Measurements from ENCODE around the gene NOS3. TPM values are rescaled to one million over a fixed set of nuclear protein-coding genes. Genes with fewer than 3 reads are reported as not detected.

The NOS3 gene
- total RNA-seq, 1 donor from 2014 or later: 1.9 TPM

DNA sequence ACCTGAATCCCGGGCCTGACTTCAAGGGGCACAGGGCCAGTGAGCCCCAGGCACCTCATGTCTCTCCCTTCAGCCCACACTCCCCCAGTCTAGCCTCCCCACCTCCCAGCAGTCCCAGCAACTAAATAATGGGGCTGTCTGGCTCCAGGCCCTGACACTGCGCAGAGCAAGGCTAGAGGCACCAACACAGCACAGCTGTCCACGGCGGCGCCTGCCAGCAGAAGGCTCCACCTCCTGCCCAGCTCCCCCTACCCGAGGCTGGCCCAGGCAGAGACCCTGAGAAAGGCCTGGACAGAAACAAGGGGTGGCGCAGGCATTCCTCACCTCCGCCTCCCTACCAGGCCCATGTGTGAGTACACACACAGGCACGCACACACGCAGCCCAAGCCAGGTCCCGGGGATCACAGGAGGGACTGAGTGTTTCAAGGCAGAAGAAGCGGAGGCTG, 18.8 kb upstream of the NOS3 start:
- no peak overlapping the region for H3K4me3 ChIP-seq (ENCODE audit: low read depth, low read length)
- DNase-seq (ENCODE audit: low read depth): no peak
- TF ChIP-seq, protein P1, sequence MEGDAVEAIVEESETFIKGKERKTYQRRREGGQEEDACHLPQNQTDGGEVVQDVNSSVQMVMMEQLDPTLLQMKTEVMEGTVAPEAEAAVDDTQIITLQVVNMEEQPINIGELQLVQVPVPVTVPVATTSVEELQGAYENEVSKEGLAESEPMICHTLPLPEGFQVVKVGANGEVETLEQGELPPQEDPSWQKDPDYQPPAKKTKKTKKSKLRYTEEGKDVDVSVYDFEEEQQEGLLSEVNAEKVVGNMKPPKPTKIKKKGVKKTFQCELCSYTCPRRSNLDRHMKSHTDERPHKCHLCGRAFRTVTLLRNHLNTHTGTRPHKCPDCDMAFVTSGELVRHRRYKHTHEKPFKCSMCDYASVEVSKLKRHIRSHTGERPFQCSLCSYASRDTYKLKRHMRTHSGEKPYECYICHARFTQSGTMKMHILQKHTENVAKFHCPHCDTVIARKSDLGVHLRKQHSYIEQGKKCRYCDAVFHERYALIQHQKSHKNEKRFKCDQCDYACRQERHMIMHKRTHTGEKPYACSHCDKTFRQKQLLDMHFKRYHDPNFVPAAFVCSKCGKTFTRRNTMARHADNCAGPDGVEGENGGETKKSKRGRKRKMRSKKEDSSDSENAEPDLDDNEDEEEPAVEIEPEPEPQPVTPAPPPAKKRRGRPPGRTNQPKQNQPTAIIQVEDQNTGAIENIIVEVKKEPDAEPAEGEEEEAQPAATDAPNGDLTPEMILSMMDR (conservative IDR thresholded peaks at IDR 0.05; ENCODE audit: low read depth, low read length): no peak

DNA sequence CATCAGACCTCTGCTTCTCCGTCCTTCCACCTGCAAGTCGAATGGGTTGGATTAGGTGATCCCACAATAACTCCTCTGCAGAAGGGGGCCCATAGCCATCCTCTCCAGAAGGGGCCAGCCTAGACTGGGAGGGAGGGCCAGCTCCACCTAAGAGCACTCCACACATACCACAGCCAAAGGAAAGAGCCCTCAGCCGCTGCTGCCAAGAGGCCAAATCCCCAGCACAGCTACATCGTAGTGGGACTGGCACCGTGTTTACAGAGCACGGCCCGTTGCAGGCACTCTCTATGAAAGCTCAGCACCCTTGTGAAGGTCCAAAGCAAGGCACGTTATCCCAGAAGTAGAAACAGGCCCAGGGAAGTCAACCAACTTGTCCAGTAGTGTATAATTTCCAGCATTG, 18.1 kb upstream of the NOS3 start:
- DNase-seq (ENCODE audit: low read depth): no peak
- TF ChIP-seq, protein P1 (conservative IDR thresholded peaks at IDR 0.05; ENCODE audit: low read depth, low read length): no peak
- H3K4me3 ChIP-seq (ENCODE audit: low read depth, low read length): no peak overlapping the region

DNA sequence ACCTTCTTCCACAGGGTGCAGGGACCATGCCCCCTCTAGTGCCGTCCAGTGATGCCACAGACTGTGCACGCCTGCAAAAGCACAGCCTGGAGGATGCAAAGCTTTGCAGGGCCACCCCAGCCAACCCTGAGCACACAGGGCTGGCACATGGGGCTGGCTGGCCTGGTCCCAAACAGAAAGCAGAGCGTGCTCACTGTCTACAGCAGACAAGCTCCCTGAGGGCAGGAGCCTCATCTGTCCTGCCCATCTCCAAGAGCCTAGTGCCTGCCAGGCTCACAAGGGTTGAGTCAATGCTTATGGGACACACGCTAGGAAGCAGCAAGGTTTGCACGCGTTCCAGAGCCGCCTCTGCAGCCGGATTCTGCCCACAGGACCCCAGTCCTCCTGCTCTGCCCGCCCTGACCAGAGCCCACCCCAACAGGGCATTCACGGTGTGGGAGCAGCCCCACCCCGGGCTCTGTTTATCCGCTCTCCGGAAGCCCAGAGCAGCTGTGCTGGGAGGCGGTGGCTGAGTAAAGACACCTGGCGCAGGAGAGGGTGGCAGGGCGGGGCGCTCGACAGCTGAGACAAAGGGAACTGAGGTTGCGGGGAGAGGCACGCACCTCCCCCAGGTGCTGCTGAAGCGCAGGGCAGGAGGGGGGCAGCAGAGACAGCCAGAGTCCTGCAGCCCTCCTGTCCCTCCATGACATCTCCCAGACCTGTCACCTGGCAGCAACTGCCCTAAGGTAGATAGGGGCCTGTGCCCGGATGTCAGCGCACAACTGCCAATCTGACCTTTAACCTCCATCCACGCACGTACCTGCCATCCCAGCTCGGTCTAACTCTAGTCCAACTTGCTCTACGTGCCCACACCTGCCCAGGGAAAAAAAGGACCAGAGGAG, 17.0 kb upstream of the NOS3 start:
- H3K4me3 ChIP-seq (ENCODE audit: low read depth, low read length): no peak overlapping the region
- DNase-seq (ENCODE audit: low read depth): no peak
- TF ChIP-seq, protein P1 (conservative IDR thresholded peaks at IDR 0.05; ENCODE audit: low read depth, low read length): no peak

DNA sequence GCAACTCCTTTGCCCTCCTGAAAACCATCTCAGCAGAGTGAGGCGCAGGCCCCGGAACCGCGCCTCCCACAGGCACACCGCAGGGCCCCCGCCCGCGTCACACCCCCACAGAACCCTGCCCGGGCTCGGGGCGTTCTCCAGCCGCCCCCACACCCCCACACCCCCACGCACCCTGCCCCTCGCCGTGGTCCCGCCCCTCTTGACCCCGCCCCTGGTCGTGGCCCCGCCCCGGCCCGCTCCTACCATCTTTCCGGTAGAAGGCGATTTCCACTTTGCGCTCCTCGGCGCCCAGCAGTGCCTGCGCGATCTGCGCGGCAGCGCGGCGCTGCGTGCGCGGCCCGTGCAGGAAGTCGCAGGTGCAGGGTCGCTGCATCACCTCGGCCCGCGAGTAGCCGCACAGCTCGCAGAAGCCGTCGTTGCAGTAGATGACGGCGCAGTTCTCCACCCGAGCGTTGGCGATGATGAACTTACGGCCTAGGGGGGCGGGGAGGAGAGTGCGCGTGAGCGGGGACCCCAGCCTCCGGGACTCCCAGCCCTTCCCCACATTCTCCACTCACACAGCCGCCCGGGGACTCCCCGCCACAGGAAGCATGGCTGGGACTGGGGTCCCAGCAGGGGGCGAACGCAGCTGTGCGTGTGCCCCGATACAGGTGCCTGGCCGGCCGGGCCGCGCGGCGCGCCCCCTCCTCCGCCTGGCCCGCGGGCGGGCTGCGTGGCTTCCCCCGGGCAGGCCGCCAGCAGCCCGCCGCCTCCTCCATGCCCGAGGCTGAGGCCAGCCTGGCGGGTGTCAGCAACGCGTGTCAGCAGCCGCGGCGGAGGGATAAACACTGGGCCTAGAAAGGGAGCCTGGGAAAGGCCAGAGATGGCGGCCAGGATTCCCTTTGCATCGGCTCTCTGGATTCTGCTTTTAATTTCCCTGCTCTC, 16.1 kb upstream of the NOS3 start:
- no peak for DNase-seq (ENCODE audit: low read depth)

DNA sequence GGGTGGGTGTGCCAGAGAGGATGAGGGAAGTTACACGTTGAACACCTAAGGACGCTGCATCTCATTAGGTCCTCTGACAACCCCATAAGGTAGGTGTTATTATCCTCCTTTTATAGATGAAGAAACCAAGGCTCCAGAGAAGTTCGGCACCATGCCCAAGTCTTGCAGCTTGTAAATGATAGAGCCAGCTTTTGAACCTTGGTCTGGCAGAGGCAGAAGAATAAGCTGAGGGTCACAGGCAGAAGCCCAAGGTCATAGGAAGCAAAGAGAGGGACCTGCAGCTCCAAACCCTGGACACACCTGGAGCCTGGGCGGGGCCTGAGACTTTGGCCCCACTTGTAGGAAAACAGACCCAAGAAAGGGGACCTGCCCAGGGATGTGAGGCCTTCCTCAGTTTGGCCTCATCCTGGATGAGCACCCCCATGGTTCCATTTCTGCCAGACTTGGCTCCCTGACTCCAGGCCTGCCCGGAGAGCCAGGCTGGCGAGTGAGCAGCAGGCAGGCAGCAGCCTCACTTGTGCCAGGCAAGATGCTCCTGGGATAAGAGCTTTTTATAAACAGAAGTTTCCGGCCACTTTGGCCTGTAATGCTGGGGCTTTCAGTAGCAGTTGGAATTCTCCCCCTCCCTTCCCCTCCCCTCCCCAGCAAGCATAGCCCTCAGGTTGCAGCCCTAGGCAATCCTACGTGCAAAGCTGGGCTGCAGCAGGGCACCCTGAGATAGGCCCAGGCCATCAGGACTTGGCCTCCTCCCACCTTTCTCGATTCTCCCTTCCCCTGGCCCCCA, 15.1 kb upstream of the NOS3 start:
- H3K4me3 ChIP-seq (ENCODE audit: low read depth, low read length): no peak overlapping the region
- TF ChIP-seq, protein P1 (conservative IDR thresholded peaks at IDR 0.05; ENCODE audit: low read depth, low read length): no peak
- no peak for DNase-seq (ENCODE audit: low read depth)

More for the DNA sequence above, 16.1 kb upstream of the NOS3 start:
- TF ChIP-seq, protein P1 (conservative IDR thresholded peaks at IDR 0.05; ENCODE audit: low read depth, low read length): peak; percentile 28
- H3K4me3 ChIP-seq (ENCODE audit: low read depth, low read length): peak overlapping the region; percentile 57

Data from epithelial cell of proximal tubule (primary cell).